MCF 10A (cell line): ENCODE measurements around the gene MAMDC4. TPM values are rescaled to one million over a fixed set of nuclear protein-coding genes. Genes with fewer than 3 reads are reported as not detected.

ENCODE experiments used
- BruUV-seq: library from RNA; stranded (reverse); fragments of 400-500 nt; replicated peaks from 2 replicates; lab custom pipeline; 2021; lab: Mats Ljungman, UMichigan
- CTCF ChIA-PET: fragments of 300-600 bp; sonication (Branson Sonifier 250); formaldehyde crosslinking; extraction: SDS; loops from one replicate; lab custom pipeline; 2021; ENCODE audit warnings: antibody characterized with exemption, inconsistent platforms; lab: Yijun Ruan, JAX
- POLR2A ChIA-PET: fragments of 300-600, 350-650 bp; sonication (Branson Sonifier 250); formaldehyde crosslinking; extraction: SDS; loops from one replicate; lab custom pipeline; 2020; ENCODE audit warnings: antibody characterized with exemption, inconsistent platforms; lab: Yijun Ruan, JAX
- DNase-seq: peaks from one replicate; pipeline ENCODE4 v3.0.0-alpha.2; 2018; ENCODE audit not compliant: unreplicated experiment
- H3K27ac Mint-ChIP-seq: one replicate; pipeline ENCODE4 v1.8.0; 2022; ENCODE audit warnings: mild to moderate bottlenecking, low read depth, mixed read lengths; ENCODE audit not compliant: unreplicated experiment
- H3K27me3 Mint-ChIP-seq: one replicate; pipeline ENCODE4 v1.8.0; 2022; ENCODE audit warnings: mixed read lengths; ENCODE audit not compliant: insufficient read depth, unreplicated experiment
- H3K36me3 Mint-ChIP-seq: one replicate; pipeline ENCODE4 v1.8.0; 2022; ENCODE audit warnings: mild to moderate bottlenecking, moderate library complexity, mixed read lengths; ENCODE audit not compliant: insufficient read depth, unreplicated experiment
- H3K4me1 Mint-ChIP-seq: one replicate; pipeline ENCODE4 v1.8.0; 2022; ENCODE audit warnings: mixed read lengths; ENCODE audit not compliant: insufficient read depth, unreplicated experiment
- H3K4me3 Mint-ChIP-seq: one replicate; pipeline ENCODE4 v1.8.0; 2022; ENCODE audit warnings: mild to moderate bottlenecking, moderate library complexity, mixed read lengths; ENCODE audit not compliant: unreplicated experiment
- H3K9me3 Mint-ChIP-seq: one replicate; pipeline ENCODE4 v1.8.0; 2022; ENCODE audit warnings: mixed read lengths; ENCODE audit not compliant: unreplicated experiment
- intact Hi-C: fragments of 100-400 bp; cut with micrococcal nuclease; formaldehyde crosslinking; loops from 2 replicates; pipeline ENCODE4 v1.14.1; 2022
- total RNA-seq: library from RNA; stranded (reverse); gene quantifications from 2 replicates; pipeline ENCODE4 v1.2.3, GENCODE V29; 2022
- TF ChIP-seq, protein P1 (sequence below): fragments of 200-600 bp; IDR thresholded peaks from one replicate; pipeline ENCODE4 v1.8.0; 2022; ENCODE audit warnings: antibody characterized with exemption, mild to moderate bottlenecking; ENCODE audit not compliant: unreplicated experiment

Gene MAMDC4
- total RNA-seq, 1 experiment from 2014 or later: 14.1 TPM

DNA sequence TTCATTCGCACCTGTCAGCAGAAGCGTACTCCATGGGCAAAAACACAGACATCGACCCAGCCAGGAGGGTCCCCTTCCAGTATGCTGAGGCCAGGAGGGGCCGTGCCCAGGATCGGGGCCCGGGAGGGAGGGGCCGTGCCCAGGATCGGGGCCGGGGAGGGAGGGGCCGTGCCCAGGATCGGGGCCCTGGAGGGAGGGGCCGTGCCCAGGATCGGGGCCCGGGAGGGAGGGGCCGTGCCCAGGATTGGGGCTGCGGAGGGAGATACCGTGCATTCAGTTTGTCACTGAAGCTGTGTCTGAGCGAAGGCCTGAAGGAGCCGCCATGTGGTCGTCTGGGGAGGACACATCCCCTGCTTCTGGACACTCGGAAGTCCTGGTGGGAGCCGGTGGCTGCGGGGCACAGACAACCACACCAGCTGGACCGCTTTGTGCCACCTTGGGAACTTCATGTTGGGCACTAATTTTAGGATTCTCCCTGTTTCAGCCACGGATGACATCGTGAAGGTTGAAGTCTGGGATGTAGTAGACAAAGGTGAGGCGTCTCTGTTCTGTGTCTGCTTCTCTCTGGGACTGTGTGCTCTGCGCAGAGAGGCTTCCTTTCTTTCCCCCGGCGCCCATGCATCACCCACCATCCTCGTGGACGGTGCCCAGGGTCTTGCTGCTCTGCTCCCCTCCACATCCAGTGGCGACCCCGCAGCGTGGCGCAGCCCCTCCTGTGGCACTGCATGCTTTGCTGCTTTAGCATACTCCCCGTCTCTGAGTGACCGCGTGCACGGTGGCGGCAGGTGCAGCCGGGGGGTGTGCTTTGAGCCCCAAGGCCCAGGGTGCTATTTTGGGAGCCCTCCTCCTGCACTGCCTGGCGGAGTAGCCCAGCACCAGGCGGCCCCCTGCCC, 26.6 kb upstream of the MAMDC4 start:
- H3K9me3 Mint-ChIP-seq: no peaks in the 10 kb centered on the region
- CTCF ChIA-PET: interaction anchor here (0.6 kb wide), 1 partner anchor 16 kb away, joined by 3 read pairs; no protein-coding TSS in a partner anchor
- H3K36me3 Mint-ChIP-seq: peaks cover 57% of the 10 kb centered on the region
- no peak for DNase-seq
- H3K4me1 Mint-ChIP-seq: no peaks in the 10 kb centered on the region
- H3K27me3 Mint-ChIP-seq: no peaks in the 10 kb centered on the region
- POLR2A ChIA-PET: interaction anchor here (1.1 kb wide), 1 partner anchor 25 kb away, joined by 3 read pairs; no protein-coding TSS in a partner anchor
- intact Hi-C loops: no loop called here
- no TSS peak for BruUV-seq
- H3K27ac Mint-ChIP-seq: no peak overlapping the region
- no peak overlapping the region for H3K4me3 Mint-ChIP-seq
- TF ChIP-seq, protein P1, sequence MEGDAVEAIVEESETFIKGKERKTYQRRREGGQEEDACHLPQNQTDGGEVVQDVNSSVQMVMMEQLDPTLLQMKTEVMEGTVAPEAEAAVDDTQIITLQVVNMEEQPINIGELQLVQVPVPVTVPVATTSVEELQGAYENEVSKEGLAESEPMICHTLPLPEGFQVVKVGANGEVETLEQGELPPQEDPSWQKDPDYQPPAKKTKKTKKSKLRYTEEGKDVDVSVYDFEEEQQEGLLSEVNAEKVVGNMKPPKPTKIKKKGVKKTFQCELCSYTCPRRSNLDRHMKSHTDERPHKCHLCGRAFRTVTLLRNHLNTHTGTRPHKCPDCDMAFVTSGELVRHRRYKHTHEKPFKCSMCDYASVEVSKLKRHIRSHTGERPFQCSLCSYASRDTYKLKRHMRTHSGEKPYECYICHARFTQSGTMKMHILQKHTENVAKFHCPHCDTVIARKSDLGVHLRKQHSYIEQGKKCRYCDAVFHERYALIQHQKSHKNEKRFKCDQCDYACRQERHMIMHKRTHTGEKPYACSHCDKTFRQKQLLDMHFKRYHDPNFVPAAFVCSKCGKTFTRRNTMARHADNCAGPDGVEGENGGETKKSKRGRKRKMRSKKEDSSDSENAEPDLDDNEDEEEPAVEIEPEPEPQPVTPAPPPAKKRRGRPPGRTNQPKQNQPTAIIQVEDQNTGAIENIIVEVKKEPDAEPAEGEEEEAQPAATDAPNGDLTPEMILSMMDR: no peak

DNA sequence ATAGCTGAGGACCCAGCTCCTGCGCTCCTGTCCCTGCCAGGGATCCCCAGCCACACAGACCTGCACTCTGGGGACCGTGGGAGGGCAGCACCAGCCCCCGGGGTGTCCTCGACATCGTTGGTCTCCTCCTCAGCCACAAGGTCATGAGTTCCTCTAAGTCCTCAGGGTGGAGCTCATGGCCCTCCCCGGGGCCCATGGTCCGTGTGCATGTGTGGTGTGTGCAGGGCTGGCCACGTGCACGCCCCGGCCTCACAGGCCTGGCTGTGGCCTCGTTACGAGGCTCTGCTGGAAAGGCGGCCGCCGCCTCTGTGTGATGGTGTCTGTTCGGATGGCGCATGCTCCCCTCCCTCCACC, 26.0 kb upstream of the MAMDC4 start:
- no peaks in the 10 kb centered on the region for H3K9me3 Mint-ChIP-seq
- H3K27ac Mint-ChIP-seq: no peak overlapping the region
- ChIA-PET POLR2A (no interaction called here), CTCF (interaction anchor here (0.6 to 1.8 kb wide), 2 partner anchors 10 to 17 kb away, joined by 3 to 6 read pairs; no protein-coding TSS in a partner anchor)
- DNase-seq: no peak
- no TSS peak for BruUV-seq
- H3K27me3 Mint-ChIP-seq: no peaks in the 10 kb centered on the region
- intact Hi-C loops: no loop called here
- no peaks in the 10 kb centered on the region for H3K4me1 Mint-ChIP-seq
- TF ChIP-seq, protein P1: no peak
- no peak overlapping the region for H3K4me3 Mint-ChIP-seq
- H3K36me3 Mint-ChIP-seq: peaks cover 62% of the 10 kb centered on the region

DNA sequence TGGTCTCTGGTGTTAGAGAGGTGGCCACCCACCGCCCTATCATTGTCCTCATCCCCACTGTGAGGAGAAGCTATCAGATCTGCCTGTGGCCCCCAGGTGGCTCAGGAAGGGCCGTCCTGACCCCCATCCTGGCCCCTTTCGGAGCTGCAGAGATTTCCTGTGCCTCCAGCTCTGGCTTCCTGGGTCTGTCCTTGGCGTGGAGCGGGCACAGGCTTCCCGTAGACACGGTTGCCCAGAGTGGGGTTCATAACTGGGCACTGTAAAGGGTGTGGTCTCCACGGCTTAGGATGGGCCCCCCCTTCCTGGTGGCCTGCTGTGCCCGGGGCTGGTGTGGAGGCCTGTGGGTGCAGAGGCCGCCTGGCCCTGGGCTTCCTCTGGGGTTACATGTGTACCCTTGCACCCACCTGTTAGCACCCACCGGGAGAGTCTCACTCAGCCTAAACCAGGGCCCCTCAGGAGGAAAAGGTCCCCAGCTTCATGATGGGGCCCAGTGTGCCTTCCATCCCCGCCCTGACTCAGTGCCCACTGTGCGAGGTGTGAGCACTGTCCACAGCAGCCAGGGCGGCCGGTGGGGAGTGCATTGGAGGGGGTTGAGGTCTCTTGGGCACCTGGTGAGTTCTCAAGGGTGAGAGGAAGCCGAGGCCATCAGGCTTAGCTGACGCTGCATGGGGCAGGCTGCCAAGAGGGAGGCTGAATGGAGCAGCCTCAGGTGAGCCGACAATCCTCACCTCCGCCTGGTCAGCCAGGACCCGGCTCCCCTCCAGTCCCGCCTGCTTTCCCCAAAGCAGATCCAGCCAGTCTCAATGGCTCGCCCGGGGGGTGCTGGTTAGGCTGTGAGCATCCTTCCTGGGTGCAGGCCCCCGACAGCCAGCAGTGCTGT, 25.2 kb upstream of the MAMDC4 start:
- Mint-ChIP-seq H3K9me3 (no peaks in the 10 kb centered on the region), H3K27me3 (no peaks in the 10 kb centered on the region), H3K4me3 (no peak overlapping the region), H3K27ac (no peak overlapping the region), H3K4me1 (no peaks in the 10 kb centered on the region), H3K36me3 (peaks cover 63% of the 10 kb centered on the region)
- intact Hi-C loops: no loop called here
- TF ChIP-seq, protein P1: no peak
- BruUV-seq: no TSS peak
- CTCF ChIA-PET: interaction anchor here (0.6 to 1.8 kb wide), 2 partner anchors 11 to 18 kb away, joined by 3 to 6 read pairs; no protein-coding TSS in a partner anchor
- DNase-seq: no peak
- POLR2A ChIA-PET: interaction anchor here (0.8 kb wide), 1 partner anchor 23 kb away, joined by 3 read pairs; no protein-coding TSS in a partner anchor
